Measurements from ENCODE around the gene C22orf23. TPM values are rescaled to one million over a fixed set of nuclear protein-coding genes. Genes with fewer than 3 reads are reported as not detected.
A peak's percentile ranks its signal among the peaks of the same experiment; 100 is the strongest.
"Not testable (repeated sequence)": the region's sequence is repeated elsewhere in the genome, so short reads cannot be mapped to it uniquely, and the experiment has no call there.

C22orf23 gene
- total RNA-seq, 4 donors from 2014 or later = 0.31 to 0.40 TPM; not detected in 2

GRCh38 chr22:37982151-37982785 is 28.9 kb upstream of the C22orf23 start:
- 75% methylated on average over 3 of the region's 8 CpGs; no CpG with 5 or more reads in 1 of the 2 donors for WGBS, 2 donors (ENCODE audit: low coverage in 1 of 2)
- H3K4me3 ChIP-seq = peak overlapping the region in 1 of 2 donors; percentile 47
- H3K27ac ChIP-seq = peak overlapping the region in 3 of 4 donors; percentile 47 to 77 (median 67)
- ATAC-seq = no peak
- no peaks in the 10 kb centered on the region for H3K4me1 ChIP-seq
- TF ChIP-seq EP300 (IDR thresholded peaks at IDR 0.05) (no peak), POLR2AphosphoS5 (IDR thresholded peaks at IDR 0.05) (no peak)
- TF ChIP-seq, protein P1, sequence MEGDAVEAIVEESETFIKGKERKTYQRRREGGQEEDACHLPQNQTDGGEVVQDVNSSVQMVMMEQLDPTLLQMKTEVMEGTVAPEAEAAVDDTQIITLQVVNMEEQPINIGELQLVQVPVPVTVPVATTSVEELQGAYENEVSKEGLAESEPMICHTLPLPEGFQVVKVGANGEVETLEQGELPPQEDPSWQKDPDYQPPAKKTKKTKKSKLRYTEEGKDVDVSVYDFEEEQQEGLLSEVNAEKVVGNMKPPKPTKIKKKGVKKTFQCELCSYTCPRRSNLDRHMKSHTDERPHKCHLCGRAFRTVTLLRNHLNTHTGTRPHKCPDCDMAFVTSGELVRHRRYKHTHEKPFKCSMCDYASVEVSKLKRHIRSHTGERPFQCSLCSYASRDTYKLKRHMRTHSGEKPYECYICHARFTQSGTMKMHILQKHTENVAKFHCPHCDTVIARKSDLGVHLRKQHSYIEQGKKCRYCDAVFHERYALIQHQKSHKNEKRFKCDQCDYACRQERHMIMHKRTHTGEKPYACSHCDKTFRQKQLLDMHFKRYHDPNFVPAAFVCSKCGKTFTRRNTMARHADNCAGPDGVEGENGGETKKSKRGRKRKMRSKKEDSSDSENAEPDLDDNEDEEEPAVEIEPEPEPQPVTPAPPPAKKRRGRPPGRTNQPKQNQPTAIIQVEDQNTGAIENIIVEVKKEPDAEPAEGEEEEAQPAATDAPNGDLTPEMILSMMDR (IDR thresholded peaks at IDR 0.05) = no peak
- no peaks in the 10 kb centered on the region for H3K9me3 ChIP-seq
- H3K36me3 ChIP-seq = peaks cover 0 to 55% of the 10 kb centered on the region in 2 donors
- H3K27me3 ChIP-seq = no peaks in the 10 kb centered on the region

GRCh38 chr22:37981282-37982011 is 28.0 kb upstream of the C22orf23 start:
- ATAC-seq = no peak
- no peaks in the 10 kb centered on the region for H3K4me1 ChIP-seq
- no peaks in the 10 kb centered on the region for H3K9me3 ChIP-seq
- H3K27ac ChIP-seq = peak overlapping the region in 3 of 4 donors; percentile 47 to 77 (median 67)
- no peaks in the 10 kb centered on the region for H3K27me3 ChIP-seq
- TF ChIP-seq POLR2A (IDR thresholded peaks at IDR 0.05) (no peak), EP300 (IDR thresholded peaks at IDR 0.05) (no peak), POLR2AphosphoS5 (IDR thresholded peaks at IDR 0.05) (no peak)
- TF ChIP-seq, protein P1 (IDR thresholded peaks at IDR 0.05) = no peak
- H3K4me3 ChIP-seq = peak overlapping the region in 1 of 2 donors; percentile 47
- H3K36me3 ChIP-seq = peaks cover 0 to 53% of the 10 kb centered on the region in 2 donors
- 86% methylated on average over 3 of the region's 6 CpGs; no CpG with 5 or more reads in 1 of the 2 donors for WGBS, 2 donors (ENCODE audit: low coverage in 1 of 2)

DNA sequence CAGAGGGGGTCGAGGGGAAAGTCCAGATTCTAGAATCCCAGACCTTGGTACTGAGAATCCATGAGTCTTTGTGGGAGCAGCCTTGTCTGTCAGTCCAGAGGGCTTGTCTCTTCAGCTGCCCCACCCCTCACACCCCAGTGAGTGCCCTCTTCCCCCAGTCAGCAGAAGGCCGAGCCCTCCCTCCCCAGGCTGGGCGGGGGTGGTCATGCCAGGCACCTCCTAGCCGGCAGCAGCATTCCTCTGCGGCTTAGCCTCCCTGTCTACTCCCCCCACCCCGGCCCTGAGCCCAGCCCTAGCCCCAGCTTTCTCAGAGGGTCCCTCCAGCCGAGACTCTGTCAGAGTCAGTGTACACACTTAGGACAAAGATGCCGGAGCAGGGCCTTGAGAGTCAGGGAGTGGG is 26.4 kb upstream of the C22orf23 start:
- no peak for TF ChIP-seq POLR2AphosphoS5 (IDR thresholded peaks at IDR 0.05)
- Histone ChIP-seq H3K27me3 (no peaks in the 10 kb centered on the region), H3K36me3 (peaks cover 0 to 63% of the 10 kb centered on the region in 2 donors), H3K4me1 (no peaks in the 10 kb centered on the region), H3K4me3 (peak overlapping the region in 1 of 2 donors; percentile 47), H3K27ac (peak overlapping the region in 3 of 4 donors; percentile 7 to 77 (median 10)), H3K9me3 (no peaks in the 10 kb centered on the region)
- ATAC-seq = no peak
- WGBS, 2 donors (ENCODE audit: low coverage in 1 of 2) = 100% methylated on average over 1 of the region's 8 CpGs; no CpG with 5 or more reads in 1 of the 2 donors

DNA sequence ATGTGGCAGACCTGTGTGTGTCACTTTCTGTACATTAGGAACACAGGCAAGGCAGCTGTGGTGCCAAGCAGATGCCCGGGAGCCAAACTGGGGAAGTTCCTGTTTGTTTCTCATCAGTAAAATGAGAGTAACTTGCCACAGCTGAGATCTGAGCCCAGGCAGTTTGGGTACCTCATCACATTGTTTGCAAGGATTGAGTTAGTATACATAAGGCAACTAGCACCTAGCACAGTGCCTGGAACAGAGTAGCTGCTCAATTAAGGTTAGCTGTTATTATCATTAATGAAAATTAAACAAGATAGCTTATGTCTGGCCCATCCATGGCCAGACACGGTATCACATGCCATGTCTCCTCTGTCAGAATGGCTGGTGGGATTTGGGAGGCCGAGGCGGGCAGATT is 23.1 kb upstream of the C22orf23 start:
- H3K27ac ChIP-seq = no peak overlapping the region

DNA sequence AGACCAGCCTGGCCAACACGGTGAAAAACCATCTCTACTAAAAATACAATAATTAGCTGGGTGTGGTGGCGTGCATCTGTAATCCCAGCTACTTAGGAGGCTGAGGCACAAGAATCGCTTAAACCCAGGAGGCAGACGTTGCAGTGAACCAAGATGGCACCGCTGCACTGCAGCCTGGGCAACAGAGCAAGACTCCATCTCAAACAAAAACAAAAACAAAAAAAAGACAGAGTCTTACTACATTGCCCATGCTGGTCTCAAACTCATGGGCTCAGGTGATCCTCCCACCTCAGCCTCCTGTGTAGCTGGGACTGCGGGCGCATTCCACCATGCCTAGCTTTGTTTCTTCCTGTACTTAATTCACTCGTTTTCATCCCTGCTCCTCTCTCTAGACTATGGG is 22.6 kb upstream of the C22orf23 start:
- not testable (repeated sequence) for H3K4me1 ChIP-seq, H3K4me3 ChIP-seq, H3K27ac ChIP-seq, H3K9me3 ChIP-seq, ATAC-seq, H3K27me3 ChIP-seq
- H3K36me3 ChIP-seq = peaks cover 0 to 88% of the 10 kb centered on the region in 2 donors
- 68 to 90% methylated on average over 3 to 7 of the region's 8 CpGs for WGBS, 2 donors (ENCODE audit: low coverage in 1 of 2)

More for the DNA sequence above, 23.1 kb upstream of the C22orf23 start:
- TF ChIP-seq POLR2AphosphoS5 (IDR thresholded peaks at IDR 0.05) = no peak
- no peak for TF ChIP-seq EP300 (IDR thresholded peaks at IDR 0.05)
- TF ChIP-seq POLR2A (IDR thresholded peaks at IDR 0.05) = no peak
- TF ChIP-seq, protein P1 (IDR thresholded peaks at IDR 0.05) = no peak
- no peak overlapping the region for H3K4me3 ChIP-seq
- H3K9me3 ChIP-seq = no peaks in the 10 kb centered on the region
- H3K27me3 ChIP-seq = no peaks in the 10 kb centered on the region
- H3K36me3 ChIP-seq = peaks cover 0 to 83% of the 10 kb centered on the region in 2 donors
- no peaks in the 10 kb centered on the region for H3K4me1 ChIP-seq
- 60 to 100% methylated on average over 1 of the region's 4 CpGs for WGBS, 2 donors (ENCODE audit: low coverage in 1 of 2)
- ATAC-seq = no peak
